Activated CD8-positive, alpha-beta T cell treated with anti-CD3 and anti-CD28 coated beads for 36 hours (primary cell): Measurements from ENCODE around the gene UBE2S. TPM values are rescaled to one million over a fixed set of nuclear protein-coding genes. Genes with fewer than 3 reads are reported as not detected.
A peak's percentile ranks its signal among the peaks of the same experiment; 100 is the strongest.

ENCODE experiments used
- ATAC-seq: fragments of 200-7000 bp; cut with Tn5 transposase; one replicate; pipeline ENCODE4 v1.10.0; 2021; ENCODE audit warnings: mild to moderate bottlenecking, moderate library complexity
- CTCF ChIA-PET: fragments of 350-600 bp; sonication (Branson Sonifier 250); formaldehyde crosslinking; loops from one replicate; lab custom pipeline; 2021; ENCODE audit warnings: antibody characterized with exemption; lab: Charles Lee
- POLR2A ChIA-PET: fragments of 350-600 bp; sonication (Branson Sonifier 250); formaldehyde crosslinking; loops from one replicate; lab custom pipeline; 2021; ENCODE audit warnings: antibody characterized with exemption; lab: Charles Lee
- DNase-seq: peaks from one replicate; pipeline ENCODE4 v3.0.0-alpha.2; 2020
- H3K27ac Mint-ChIP-seq: one replicate; pipeline ENCODE4 v1.8.0; 2021; ENCODE audit warnings: mild to moderate bottlenecking, mixed read lengths
- H3K27me3 Mint-ChIP-seq: one replicate; pipeline ENCODE4 v1.8.0; 2021; ENCODE audit warnings: mixed read lengths
- H3K36me3 Mint-ChIP-seq: one replicate; pipeline ENCODE4 v1.8.0; 2021; ENCODE audit warnings: low read depth, mixed read lengths
- H3K4me1 Mint-ChIP-seq: one replicate; pipeline ENCODE4 v1.8.0; 2021; ENCODE audit warnings: low read depth, mixed read lengths
- H3K4me3 Mint-ChIP-seq: one replicate; pipeline ENCODE4 v1.8.0; 2021; ENCODE audit warnings: mild to moderate bottlenecking, moderate library complexity, mixed read lengths
- H3K9me3 Mint-ChIP-seq: one replicate; pipeline ENCODE4 v1.8.0; 2021; ENCODE audit warnings: mixed read lengths
- CTCF ChIP-seq: fragments of 200-600 bp; IDR thresholded peaks from one replicate; pipeline ENCODE4 v1.8.0; 2022; ENCODE audit warnings: antibody characterized with exemption, mild to moderate bottlenecking
- intact Hi-C: fragments of 100-400 bp; cut with micrococcal nuclease; formaldehyde crosslinking; loops from one replicate; pipeline ENCODE4 v1.10.0; 2022
- total RNA-seq, 2 experiments: library from RNA; stranded (reverse); gene quantifications; one replicate each; pipeline ENCODE4 v1.2.3, GENCODE V29; 2021

The UBE2S gene
- total RNA-seq, 2 experiments from 2014 or later, result 229 to 241 TPM

DNA sequence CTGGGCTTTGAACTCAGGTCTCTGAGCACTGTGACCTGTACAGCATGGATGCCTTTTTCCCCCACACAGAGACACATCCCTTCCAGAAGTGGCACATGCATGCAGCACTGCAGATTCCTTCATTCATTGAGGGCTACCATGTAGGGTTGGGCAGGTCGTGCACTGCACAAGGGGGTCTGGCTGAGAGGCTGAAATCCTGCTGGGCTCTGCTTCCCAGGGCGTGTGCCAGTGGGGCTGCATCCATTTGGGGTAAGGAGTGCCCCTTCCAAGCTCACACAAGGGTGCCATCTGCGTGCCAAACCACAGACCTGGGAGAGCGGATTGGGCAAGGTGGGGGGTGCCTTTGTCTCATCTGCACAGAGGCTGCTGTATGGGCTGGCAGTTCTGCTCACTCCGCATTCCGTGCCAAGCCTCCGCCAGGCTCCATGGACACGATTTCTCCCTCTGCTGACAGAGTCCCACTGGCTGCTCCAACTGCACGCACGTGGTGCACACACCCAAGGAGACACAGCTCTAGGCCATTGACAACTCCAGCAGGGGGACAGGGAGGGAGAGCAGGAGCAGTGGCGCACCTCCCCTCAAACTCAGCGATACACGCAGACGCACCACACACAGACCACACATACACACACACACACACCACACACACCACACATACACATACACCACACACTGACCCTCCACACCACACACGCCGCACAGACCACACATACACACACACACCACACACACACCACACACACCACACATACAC, 40.0 kb upstream of the UBE2S start:
- no peak overlapping the region for H3K27ac Mint-ChIP-seq
- H3K9me3 Mint-ChIP-seq, result no peaks in the 10 kb centered on the region
- TF ChIP-seq CTCF, result no peak
- H3K36me3 Mint-ChIP-seq, result no peaks in the 10 kb centered on the region
- POLR2A ChIA-PET, result interaction anchor here (1.2 kb wide), 1 partner anchor 10 kb away, joined by 3 read pairs; no protein-coding TSS in a partner anchor
- peaks cover 42% of the 10 kb centered on the region for H3K27me3 Mint-ChIP-seq
- peaks cover 6% of the 10 kb centered on the region for H3K4me1 Mint-ChIP-seq
- DNase-seq (peak; percentile 38), ATAC-seq (peak; percentile 40)
- CTCF ChIA-PET, result no interaction called here
- intact Hi-C loops, result no loop called here
- no peak overlapping the region for H3K4me3 Mint-ChIP-seq

- Mint-ChIP-seq H3K27me3 (peaks cover 46% of the 10 kb centered on the region), H3K9me3 (no peaks in the 10 kb centered on the region), H3K27ac (no peak overlapping the region), H3K4me3 (no peak overlapping the region), H3K36me3 (no peaks in the 10 kb centered on the region), H3K4me1 (peaks cover 9% of the 10 kb centered on the region)
- TF ChIP-seq CTCF, result no peak
- DNase-seq, result no peak
- intact Hi-C loops, result no loop called here
- ATAC-seq, result no peak
- POLR2A ChIA-PET, result interaction anchor here (1.2 kb wide), 1 partner anchor 9 kb away, joined by 3 read pairs; no protein-coding TSS in a partner anchor
- CTCF ChIA-PET, result interaction anchor here (1.3 kb wide), 1 partner anchor 58 kb away, joined by 3 read pairs; no protein-coding TSS in a partner anchor
These were observed 38.5 kb upstream of the UBE2S start for GRCh38 chr19:55446060-55446459.

DNA sequence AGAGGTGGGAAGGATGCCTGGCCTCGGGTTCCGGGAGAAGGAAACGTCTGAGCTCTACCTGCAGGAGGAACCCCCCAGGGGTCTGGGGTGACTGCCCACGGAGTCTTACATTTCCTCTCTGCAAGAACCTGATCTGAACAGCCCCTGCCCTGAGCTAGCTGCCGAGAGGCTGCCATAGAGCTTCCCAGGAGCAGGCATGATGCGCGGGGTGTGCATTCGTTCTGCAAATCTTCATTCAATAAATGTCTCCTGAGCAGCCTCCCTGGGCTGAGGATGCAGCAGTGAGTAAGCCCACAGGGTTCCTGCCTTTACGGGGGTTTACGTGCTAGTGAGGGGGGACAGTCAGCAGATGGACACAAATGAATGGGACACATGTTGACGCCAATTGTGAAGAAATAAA, 37.1 kb upstream of the UBE2S start:
- ChIA-PET POLR2A (interaction anchor here (1.3 kb wide), 2 partner anchors 23 to 31 kb away, joined by 3 read pairs; no protein-coding TSS in a partner anchor), CTCF (interaction anchor here (1.0 kb wide), 2 partner anchors 23 to 59 kb away, joined by 3 to 4 read pairs; no protein-coding TSS in a partner anchor)
- no peak overlapping the region for H3K4me3 Mint-ChIP-seq
- no peaks in the 10 kb centered on the region for H3K9me3 Mint-ChIP-seq
- ATAC-seq, result no peak
- no peak for DNase-seq
- TF ChIP-seq CTCF, result no peak
- intact Hi-C loops, result no loop called here
- H3K36me3 Mint-ChIP-seq, result no peaks in the 10 kb centered on the region
- no peak overlapping the region for H3K27ac Mint-ChIP-seq
- peaks cover 14% of the 10 kb centered on the region for H3K4me1 Mint-ChIP-seq
- peaks cover 45% of the 10 kb centered on the region for H3K27me3 Mint-ChIP-seq

DNA sequence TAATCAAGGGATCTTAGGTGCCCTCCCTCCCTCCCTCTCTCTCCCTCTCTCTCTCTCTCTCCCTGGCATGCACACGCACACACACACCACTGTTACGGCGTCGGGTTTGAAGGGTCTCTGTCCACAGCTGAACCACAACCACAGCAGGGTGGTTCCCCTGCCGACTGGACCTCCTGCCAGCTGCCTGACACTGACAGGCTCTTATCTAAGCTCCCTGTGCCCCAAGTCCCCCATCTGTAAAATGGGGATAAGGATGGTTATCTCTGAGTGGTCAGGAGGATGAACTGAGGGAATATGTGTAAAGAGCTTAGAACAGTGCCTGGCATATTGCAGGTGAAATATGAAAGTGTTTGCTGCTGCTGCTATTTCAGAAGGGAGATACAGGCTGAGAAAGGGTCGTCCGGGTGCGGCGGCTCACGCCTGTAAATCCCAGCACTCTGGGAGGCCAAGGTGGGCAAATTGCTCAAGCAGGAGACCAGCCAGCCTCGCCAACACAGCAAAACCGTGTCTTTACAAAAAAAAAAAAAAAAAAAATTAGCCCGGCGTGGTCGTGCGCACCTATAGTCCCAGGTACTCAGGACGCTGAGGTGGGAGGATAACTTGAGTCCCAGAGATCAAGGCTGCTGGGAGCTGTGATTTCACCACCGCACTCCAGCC, 36.4 kb upstream of the UBE2S start:
- CTCF ChIA-PET, result interaction anchor here (1.0 kb wide), 1 partner anchor 60 kb away, joined by 3 read pairs; no protein-coding TSS in a partner anchor
- no peak for DNase-seq
- POLR2A ChIA-PET, result interaction anchor here (1.3 kb wide), 2 partner anchors 24 to 32 kb away, joined by 3 read pairs; no protein-coding TSS in a partner anchor
- Mint-ChIP-seq H3K27me3 (peaks cover 52% of the 10 kb centered on the region), H3K27ac (no peak overlapping the region), H3K4me1 (peaks cover 14% of the 10 kb centered on the region), H3K9me3 (no peaks in the 10 kb centered on the region), H3K36me3 (no peaks in the 10 kb centered on the region), H3K4me3 (no peak overlapping the region)
- ATAC-seq, result no peak
- intact Hi-C loops, result no loop called here
- TF ChIP-seq CTCF, result no peak
